HPDE6-E6E7 (cell line): Measurements from ENCODE around the gene MRPL2.
A peak's percentile ranks its signal among the peaks of the same experiment; 100 is the strongest.

Experiments
- DNase-seq: peaks from one replicate; pipeline ENCODE4 v3.0.0; 2011; ENCODE audit warnings: missing footprints; ENCODE audit errors: extremely low spot score

The MRPL2 gene

GRCh38 chr6:43021270-43022047 is 37.8 kb downstream of the MRPL2 start, which contains the start of gene RRP36:
TSS of gene RRP36 (plus strand) at chr6:43021623. CDS start at chr6:43021655, 32 bp downstream.
- peak; percentile 85 for DNase-seq

- no peak for DNase-seq
Measured at GRCh38 chr6:43020847-43021246, 38.4 kb downstream of the MRPL2 start.

- DNase-seq, result no peak
Measured at GRCh38 chr6:43020052-43020705, 39.1 kb downstream of the MRPL2 start.

- no peak for DNase-seq
Measured at GRCh38 chr6:43019152-43019551, 40.1 kb downstream of the MRPL2 start.

- no peak for DNase-seq
Measured at GRCh38 chr6:43016943-43017334, 42.3 kb downstream of the MRPL2 start.

GRCh38 chr6:43016176-43016942 is 42.9 kb downstream of the MRPL2 start:
- no peak for DNase-seq

GRCh38 chr6:43014434-43014909 is 44.8 kb downstream of the MRPL2 start:
- no peak for DNase-seq

GRCh38 chr6:43013843-43014433 is 45.3 kb downstream of the MRPL2 start, which contains the start of the genes KLHDC3 and MEA1:
TSS of gene KLHDC3 (plus strand) at chr6:43014249. CDS start at chr6:43017193, 2,944 bp downstream.
TSS of gene MEA1 (minus strand) at chr6:43013946. CDS start at chr6:43013813, 133 bp downstream.
- peak; percentile 100 for DNase-seq

GRCh38 chr6:43013097-43013842 is 46.0 kb downstream of the MRPL2 start:
- DNase-seq, result no peak

- DNase-seq, result no peak
Measured at GRCh38 chr6:43012364-43012763, 46.9 kb downstream of the MRPL2 start.

- no peak for DNase-seq
Measured at GRCh38 chr6:43011207-43011606, 48.0 kb downstream of the MRPL2 start.

- DNase-seq, result no peak
Measured at GRCh38 chr6:43009124-43009523, 50.1 kb downstream of the MRPL2 start.

GRCh38 chr6:43007126-43007525 is 52.1 kb downstream of the MRPL2 start:
- DNase-seq, result no peak

- DNase-seq, result no peak
Measured at GRCh38 chr6:43006251-43006650, 53.0 kb downstream of the MRPL2 start.

GRCh38 chr6:43005844-43006243 is 53.4 kb downstream of the MRPL2 start:
- DNase-seq, result no peak
